GM23338 (cell line): ENCODE results near the gene EXOC2. TPM values are rescaled to one million over a fixed set of nuclear protein-coding genes. Genes with fewer than 3 reads are reported as not detected.
"Not testable (repeated sequence)": the region's sequence is repeated elsewhere in the genome, so short reads cannot be mapped to it uniquely, and the experiment has no call there.

Experiments
- ATAC-seq: fragments of 200-7000 bp; cut with Tn5 transposase; 3 replicates; pipeline ENCODE4 v1.9.1; 2020
- DNase-seq: peaks from one replicate; pipeline ENCODE4 v3.0.0-alpha.2; 2015; ENCODE audit warnings: low spot score
- H2AFZ ChIP-seq: fragments of 200-600 bp; sonication (generic); 2 replicates; pipeline ENCODE4 v1.8.0; 2016; ENCODE audit warnings: antibody characterized with exemption, mild to moderate bottlenecking, moderate library complexity
- H3F3A ChIP-seq: fragments of 200-600 bp; sonication (generic); replicated peaks from 2 replicates; pipeline ENCODE4 v1.8.0; 2017; ENCODE audit warnings: antibody characterized with exemption, mixed run types, low read depth
- H3K27ac ChIP-seq: fragments of 200-600 bp; sonication (generic); 2 replicates; pipeline ENCODE4 v1.6.1; 2016; ENCODE audit warnings: low read depth
- H3K27me3 ChIP-seq: fragments of 200-600 bp; sonication (generic); 2 replicates; pipeline ENCODE4 v1.8.0; 2016; ENCODE audit warnings: mild to moderate bottlenecking, mixed run types, moderate library complexity; ENCODE audit not compliant: insufficient read depth
- H3K36me3 ChIP-seq: fragments of 200-600 bp; sonication (generic); 2 replicates; pipeline ENCODE4 v1.8.0; 2016; ENCODE audit warnings: mild to moderate bottlenecking; ENCODE audit not compliant: insufficient read depth
- H3K4me1 ChIP-seq: fragments of 200-600 bp; sonication (generic); 2 replicates; pipeline ENCODE4 v1.8.0; 2016; ENCODE audit warnings: mild to moderate bottlenecking, moderate library complexity; ENCODE audit not compliant: insufficient read depth
- H3K4me2 ChIP-seq: fragments of 200-600 bp; sonication (generic); 2 replicates; pipeline ENCODE4 v1.7.1; 2017; ENCODE audit warnings: mixed run types
- H3K4me3 ChIP-seq: fragments of 200-600 bp; sonication (generic); 2 replicates; pipeline ENCODE4 v1.6.1; 2016; ENCODE audit warnings: mixed run types
- H3K79me2 ChIP-seq: fragments of 200-600 bp; sonication (generic); replicated peaks from 2 replicates; pipeline ENCODE4 v1.8.0; 2017; ENCODE audit warnings: mild to moderate bottlenecking; ENCODE audit not compliant: insufficient read depth
- H3K9me2 ChIP-seq: fragments of 200-600 bp; sonication (generic); 2 replicates; pipeline ENCODE4 v1.8.0; 2017; ENCODE audit not compliant: insufficient read depth
- H4K20me1 ChIP-seq: fragments of 200-600 bp; sonication (generic); replicated peaks from 2 replicates; pipeline ENCODE4 v1.8.0; 2017; ENCODE audit warnings: mild to moderate bottlenecking; ENCODE audit not compliant: insufficient read depth
- H3K27ac Mint-ChIP-seq: 2 replicates; pipeline ENCODE4 v1.8.0; 2020; ENCODE audit warnings: inconsistent platforms, mild to moderate bottlenecking, moderate library complexity, mixed read lengths
- H3K27me3 Mint-ChIP-seq: 3 replicates; pipeline ENCODE4 v1.8.0; 2022; ENCODE audit warnings: low read depth, mild to moderate bottlenecking, moderate library complexity, mixed read lengths, inconsistent platforms; ENCODE audit not compliant: insufficient read depth, poor library complexity
- H3K36me3 Mint-ChIP-seq: 3 replicates; pipeline ENCODE4 v1.8.0; 2021; ENCODE audit warnings: low read depth, mild to moderate bottlenecking, inconsistent platforms, moderate library complexity, mixed read lengths
- H3K4me1 Mint-ChIP-seq: 3 replicates; pipeline ENCODE4 v1.8.0; 2020; ENCODE audit warnings: mild to moderate bottlenecking, inconsistent platforms, mixed read lengths
- H3K4me3 Mint-ChIP-seq: 3 replicates; pipeline ENCODE4 v1.8.0; 2021; ENCODE audit warnings: moderate library complexity, mild to moderate bottlenecking, inconsistent platforms, mixed read lengths
- H3K9me3 Mint-ChIP-seq: 3 replicates; pipeline ENCODE4 v1.8.0; 2020; ENCODE audit warnings: moderate library complexity, mild to moderate bottlenecking, inconsistent platforms, mixed read lengths
- CREB1 ChIP-seq: fragments of 250-450 bp; sonication (Bioruptor Pico); IDR thresholded peaks from 2 replicates; pipeline ENCODE4 v1.5.0; 2020; ENCODE audit warnings: low read depth, mild to moderate bottlenecking, moderate library complexity
- EZH2 ChIP-seq: fragments of 200-600 bp; sonication (generic); IDR thresholded peaks from one replicate; pipeline ENCODE4 v1.8.0; 2017; ENCODE audit warnings: antibody characterized with exemption, mild to moderate bottlenecking, low read depth; ENCODE audit not compliant: unreplicated experiment
- EZH2phosphoT487 ChIP-seq: fragments of 200-600 bp; sonication (generic); IDR thresholded peaks from one replicate; pipeline ENCODE4 v1.8.1; 2018; ENCODE audit warnings: antibody characterized with exemption; ENCODE audit not compliant: unreplicated experiment
- JUNB ChIP-seq: IDR thresholded peaks from one replicate; pipeline ENCODE4 v1.6.1; 2016; ENCODE audit warnings: antibody characterized with exemption; ENCODE audit not compliant: unreplicated experiment
- NANOG ChIP-seq: IDR thresholded peaks from 2 replicates; pipeline ENCODE4 v1.6.1; 2016; ENCODE audit warnings: antibody characterized with exemption, borderline replicate concordance
- POLR2AphosphoS5 ChIP-seq: IDR thresholded peaks from 2 replicates; pipeline ENCODE4 v1.6.1; 2016; ENCODE audit warnings: antibody characterized with exemption, low read depth
- STAT1 ChIP-seq: IDR thresholded peaks from one replicate; pipeline ENCODE4 v1.6.1; 2016; ENCODE audit warnings: antibody characterized with exemption; ENCODE audit not compliant: unreplicated experiment
- ZNF331 ChIP-seq: fragments of 250-450 bp; sonication (Bioruptor Pico); IDR thresholded peaks from 2 replicates; pipeline ENCODE4 v1.5.0; 2020; ENCODE audit warnings: low read depth, mild to moderate bottlenecking, moderate library complexity
- polyA plus RNA-seq: library from polyadenylated mRNA; unstranded; fragments of >200 nt; fragmentation: Nextera tagmentation; extraction: Ambion mirVana; gene quantifications from 2 replicates; pipeline ENCODE4 v1.2.1, GENCODE V29; 2016
- total RNA-seq: library from RNA; depleted of rRNA; stranded (reverse); fragments of >200 nt; shearing (Covaris generic); gene quantifications from 2 replicates; pipeline ENCODE4 v1.2.3, GENCODE V29; 2014
- TF ChIP-seq, protein P1 (sequence below), 2 experiments: fragments of 200-600 bp in 1 of 2; sonication (generic) in 1 of 2; conservative IDR thresholded peaks; 2 replicates each; pipeline versions ENCODE4 v1.5.1 to v1.6.1; 2016 to 2017; ENCODE audit warnings: antibody characterized with exemption in 2 of 2, low read depth in 2 of 2, mild to moderate bottlenecking in 2 of 2, moderate library complexity in 1 of 2
- TF ChIP-seq, protein P2 (sequence below): IDR thresholded peaks from 2 replicates; pipeline ENCODE4 v1.6.1; 2016; ENCODE audit warnings: antibody characterized with exemption
- TF ChIP-seq, protein P3 (sequence below): IDR thresholded peaks from one replicate; pipeline ENCODE4 v1.6.1; 2018; ENCODE audit warnings: antibody characterized with exemption; ENCODE audit not compliant: unreplicated experiment

EXOC2 gene
- total and polyA plus RNA-seq, 2 experiments from 2014 or later: 28.7 to 93.6 TPM

- Mint-ChIP-seq H3K36me3 (peaks cover 20% of the 10 kb centered on the region), H3K27ac (no peak overlapping the region), H3K9me3 (no peaks in the 10 kb centered on the region), H3K4me1 (no peaks in the 10 kb centered on the region), H3K4me3 (no peak overlapping the region), H3K27me3 (no peaks in the 10 kb centered on the region)
- Histone ChIP-seq H3F3A (no peaks in the 10 kb centered on the region), H3K9me2 (no peaks in the 10 kb centered on the region), H2AFZ (no peak overlapping the region), H3K36me3 (peaks cover 12% of the 10 kb centered on the region; the same call in 1 of the 2 replicates), H3K79me2 (peaks cover 8% of the 10 kb centered on the region; the same call in 1 of the 2 replicates), H3K4me1 (no peaks in the 10 kb centered on the region), H3K4me3 (no peak overlapping the region), H3K27ac (no peak overlapping the region), H4K20me1 (peaks cover 8% of the 10 kb centered on the region; the same call in 1 of the 2 replicates), H3K27me3 (no peaks in the 10 kb centered on the region), H3K4me2 (no peak overlapping the region)
- TF ChIP-seq CREB1: no peak
- no peak for TF ChIP-seq NANOG
- no peak for TF ChIP-seq JUNB
- TF ChIP-seq STAT1: no peak
- TF ChIP-seq, protein P1, sequence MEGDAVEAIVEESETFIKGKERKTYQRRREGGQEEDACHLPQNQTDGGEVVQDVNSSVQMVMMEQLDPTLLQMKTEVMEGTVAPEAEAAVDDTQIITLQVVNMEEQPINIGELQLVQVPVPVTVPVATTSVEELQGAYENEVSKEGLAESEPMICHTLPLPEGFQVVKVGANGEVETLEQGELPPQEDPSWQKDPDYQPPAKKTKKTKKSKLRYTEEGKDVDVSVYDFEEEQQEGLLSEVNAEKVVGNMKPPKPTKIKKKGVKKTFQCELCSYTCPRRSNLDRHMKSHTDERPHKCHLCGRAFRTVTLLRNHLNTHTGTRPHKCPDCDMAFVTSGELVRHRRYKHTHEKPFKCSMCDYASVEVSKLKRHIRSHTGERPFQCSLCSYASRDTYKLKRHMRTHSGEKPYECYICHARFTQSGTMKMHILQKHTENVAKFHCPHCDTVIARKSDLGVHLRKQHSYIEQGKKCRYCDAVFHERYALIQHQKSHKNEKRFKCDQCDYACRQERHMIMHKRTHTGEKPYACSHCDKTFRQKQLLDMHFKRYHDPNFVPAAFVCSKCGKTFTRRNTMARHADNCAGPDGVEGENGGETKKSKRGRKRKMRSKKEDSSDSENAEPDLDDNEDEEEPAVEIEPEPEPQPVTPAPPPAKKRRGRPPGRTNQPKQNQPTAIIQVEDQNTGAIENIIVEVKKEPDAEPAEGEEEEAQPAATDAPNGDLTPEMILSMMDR (conservative IDR thresholded peaks at IDR 0.05; ENCODE audit: low read depth in 2 of 2): no peak
- TF ChIP-seq ZNF331: no peak
- TF ChIP-seq, protein P2, sequence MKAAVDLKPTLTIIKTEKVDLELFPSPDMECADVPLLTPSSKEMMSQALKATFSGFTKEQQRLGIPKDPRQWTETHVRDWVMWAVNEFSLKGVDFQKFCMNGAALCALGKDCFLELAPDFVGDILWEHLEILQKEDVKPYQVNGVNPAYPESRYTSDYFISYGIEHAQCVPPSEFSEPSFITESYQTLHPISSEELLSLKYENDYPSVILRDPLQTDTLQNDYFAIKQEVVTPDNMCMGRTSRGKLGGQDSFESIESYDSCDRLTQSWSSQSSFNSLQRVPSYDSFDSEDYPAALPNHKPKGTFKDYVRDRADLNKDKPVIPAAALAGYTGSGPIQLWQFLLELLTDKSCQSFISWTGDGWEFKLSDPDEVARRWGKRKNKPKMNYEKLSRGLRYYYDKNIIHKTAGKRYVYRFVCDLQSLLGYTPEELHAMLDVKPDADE: no peak
- TF ChIP-seq, protein P3, sequence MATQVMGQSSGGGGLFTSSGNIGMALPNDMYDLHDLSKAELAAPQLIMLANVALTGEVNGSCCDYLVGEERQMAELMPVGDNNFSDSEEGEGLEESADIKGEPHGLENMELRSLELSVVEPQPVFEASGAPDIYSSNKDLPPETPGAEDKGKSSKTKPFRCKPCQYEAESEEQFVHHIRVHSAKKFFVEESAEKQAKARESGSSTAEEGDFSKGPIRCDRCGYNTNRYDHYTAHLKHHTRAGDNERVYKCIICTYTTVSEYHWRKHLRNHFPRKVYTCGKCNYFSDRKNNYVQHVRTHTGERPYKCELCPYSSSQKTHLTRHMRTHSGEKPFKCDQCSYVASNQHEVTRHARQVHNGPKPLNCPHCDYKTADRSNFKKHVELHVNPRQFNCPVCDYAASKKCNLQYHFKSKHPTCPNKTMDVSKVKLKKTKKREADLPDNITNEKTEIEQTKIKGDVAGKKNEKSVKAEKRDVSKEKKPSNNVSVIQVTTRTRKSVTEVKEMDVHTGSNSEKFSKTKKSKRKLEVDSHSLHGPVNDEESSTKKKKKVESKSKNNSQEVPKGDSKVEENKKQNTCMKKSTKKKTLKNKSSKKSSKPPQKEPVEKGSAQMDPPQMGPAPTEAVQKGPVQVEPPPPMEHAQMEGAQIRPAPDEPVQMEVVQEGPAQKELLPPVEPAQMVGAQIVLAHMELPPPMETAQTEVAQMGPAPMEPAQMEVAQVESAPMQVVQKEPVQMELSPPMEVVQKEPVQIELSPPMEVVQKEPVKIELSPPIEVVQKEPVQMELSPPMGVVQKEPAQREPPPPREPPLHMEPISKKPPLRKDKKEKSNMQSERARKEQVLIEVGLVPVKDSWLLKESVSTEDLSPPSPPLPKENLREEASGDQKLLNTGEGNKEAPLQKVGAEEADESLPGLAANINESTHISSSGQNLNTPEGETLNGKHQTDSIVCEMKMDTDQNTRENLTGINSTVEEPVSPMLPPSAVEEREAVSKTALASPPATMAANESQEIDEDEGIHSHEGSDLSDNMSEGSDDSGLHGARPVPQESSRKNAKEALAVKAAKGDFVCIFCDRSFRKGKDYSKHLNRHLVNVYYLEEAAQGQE: no peak
- no peak for TF ChIP-seq POLR2AphosphoS5
- TF ChIP-seq EZH2: no peak
- no peak for TF ChIP-seq EZH2phosphoT487
- DNase-seq: no peak
- ATAC-seq: no peak
Measured at GRCh38 chr6:606829-607379, 86.0 kb downstream of the EXOC2 start.

- not testable (repeated sequence) for H3K79me2 ChIP-seq, H3K27ac Mint-ChIP-seq, H3K9me2 ChIP-seq, H3K4me1 ChIP-seq, ATAC-seq, H3K27ac ChIP-seq, H3K4me1 Mint-ChIP-seq, DNase-seq, H3K9me3 Mint-ChIP-seq, H3K4me3 ChIP-seq, H3K27me3 ChIP-seq, H3F3A ChIP-seq, H4K20me1 ChIP-seq, H3K4me2 ChIP-seq, H2AFZ ChIP-seq, H3K4me3 Mint-ChIP-seq, H3K27me3 Mint-ChIP-seq
- peaks cover 12% of the 10 kb centered on the region; the same call in 1 of the 2 replicates for H3K36me3 ChIP-seq
- peaks cover 20% of the 10 kb centered on the region for H3K36me3 Mint-ChIP-seq
Measured at GRCh38 chr6:605895-606294, 87.0 kb downstream of the EXOC2 start.
